Astrocyte (in vitro differentiated cells and primary cell): Measurements from ENCODE around the gene EHBP1. TPM values are rescaled to one million over a fixed set of nuclear protein-coding genes. Genes with fewer than 3 reads are reported as not detected.

Source experiments
- DNase-seq: peaks from one replicate; pipeline ENCODE4 v3.0.0-alpha.2; 2010; ENCODE audit warnings: low read depth
- FAIRE-seq: peaks from 2 replicates; lab custom pipeline; 2011; peaks lifted over from hg19 to GRCh38; lab: Jason Lieb, UNC
- H2AFZ ChIP-seq: 2 replicates; pipeline ENCODE4 v1.6.0; 2012; ENCODE audit warnings: low read depth, low read length, inconsistent platforms
- H3K27ac ChIP-seq: 2 replicates; pipeline ENCODE4 v1.5.1; 2011; ENCODE audit warnings: low read depth, low read length, inconsistent platforms
- H3K27me3 ChIP-seq: 2 replicates; pipeline ENCODE4 v1.6.0; 2011; ENCODE audit warnings: low read length, inconsistent platforms; ENCODE audit not compliant: insufficient read depth
- H3K36me3 ChIP-seq: 2 replicates; pipeline ENCODE4 v1.5.1; 2011; ENCODE audit warnings: low read length, inconsistent platforms; ENCODE audit not compliant: insufficient read depth
- H3K4me1 ChIP-seq: 2 replicates; pipeline ENCODE4 v1.5.1; 2011; ENCODE audit warnings: low read length, inconsistent platforms; ENCODE audit not compliant: insufficient read depth
- H3K4me2 ChIP-seq: 2 replicates; pipeline ENCODE4 v1.6.0; 2012; ENCODE audit warnings: low read length, inconsistent platforms
- H3K4me3 ChIP-seq: 2 replicates; pipeline ENCODE4 v1.5.1; 2011; ENCODE audit warnings: low read depth, mild to moderate bottlenecking, low read length, inconsistent platforms; ENCODE audit not compliant: insufficient read depth
- H3K79me2 ChIP-seq: 2 replicates; pipeline ENCODE4 v1.6.0; 2012; ENCODE audit warnings: mild to moderate bottlenecking, low read length, inconsistent platforms; ENCODE audit not compliant: insufficient read depth
- H3K9ac ChIP-seq: 2 replicates; pipeline ENCODE4 v1.6.0; 2012; ENCODE audit warnings: mild to moderate bottlenecking, low read length, inconsistent platforms
- H3K9me3 ChIP-seq: 2 replicates; pipeline ENCODE4 v1.5.1; 2012; ENCODE audit warnings: low read depth, mild to moderate bottlenecking, low read length, inconsistent platforms; ENCODE audit not compliant: insufficient read depth
- H4K20me1 ChIP-seq: 2 replicates; pipeline ENCODE4 v1.6.0; 2012; ENCODE audit warnings: low read length, inconsistent platforms; ENCODE audit not compliant: insufficient read depth
- H3K27ac Mint-ChIP-seq: one replicate; pipeline ENCODE4 v1.8.0; 2021; ENCODE audit warnings: mild to moderate bottlenecking, mixed read lengths; ENCODE audit not compliant: unreplicated experiment
- H3K27me3 Mint-ChIP-seq: one replicate; pipeline ENCODE4 v1.8.0; 2021; ENCODE audit warnings: low read depth, mixed read lengths; ENCODE audit not compliant: unreplicated experiment
- H3K36me3 Mint-ChIP-seq: one replicate; pipeline ENCODE4 v1.8.0; 2021; ENCODE audit warnings: low read depth, mixed read lengths; ENCODE audit not compliant: unreplicated experiment
- H3K4me1 Mint-ChIP-seq: one replicate; pipeline ENCODE4 v1.8.0; 2021; ENCODE audit warnings: low read depth, mixed read lengths; ENCODE audit not compliant: unreplicated experiment
- H3K4me3 Mint-ChIP-seq: one replicate; pipeline ENCODE4 v1.8.0; 2021; ENCODE audit warnings: mild to moderate bottlenecking, moderate library complexity, mixed read lengths; ENCODE audit not compliant: unreplicated experiment
- H3K9me3 Mint-ChIP-seq: one replicate; pipeline ENCODE4 v1.8.0; 2021; ENCODE audit warnings: mild to moderate bottlenecking, mixed read lengths; ENCODE audit not compliant: unreplicated experiment
- CTCF ChIP-seq: IDR thresholded peaks from 2 replicates; pipeline ENCODE4 v1.5.1; 2011; ENCODE audit warnings: low read depth, mild to moderate bottlenecking, inconsistent platforms, low read length, moderate library complexity; ENCODE audit not compliant: insufficient read depth
- EZH2 ChIP-seq: IDR thresholded peaks from 2 replicates; pipeline ENCODE4 v1.6.1; 2012; ENCODE audit warnings: mild to moderate bottlenecking, low read length, inconsistent platforms; ENCODE audit not compliant: insufficient read depth
- total RNA-seq: library from RNA; stranded (reverse); gene quantifications from 2 replicates; pipeline ENCODE4 v1.2.1, GENCODE V29; 2021

Gene EHBP1
- total RNA-seq, 1 donor from 2014 or later = 44.1 TPM

- peaks cover 4% of the 10 kb centered on the region for H3K36me3 ChIP-seq
- no peak overlapping the region for H3K27ac Mint-ChIP-seq
- no peak overlapping the region for H2AFZ ChIP-seq
- H3K4me2 ChIP-seq = no peak overlapping the region
- DNase-seq (no peak), FAIRE-seq (no peak)
- H3K9me3 ChIP-seq = no peaks in the 10 kb centered on the region
- H3K27me3 ChIP-seq = no peaks in the 10 kb centered on the region
- H3K4me3 ChIP-seq = no peak overlapping the region
- H3K4me1 ChIP-seq = no peaks in the 10 kb centered on the region
- H3K4me3 Mint-ChIP-seq = no peak overlapping the region
- TF ChIP-seq CTCF = no peak
- TF ChIP-seq EZH2 = no peak
- H4K20me1 ChIP-seq = peaks cover 37% of the 10 kb centered on the region
- no peak overlapping the region for H3K27ac ChIP-seq
- no peak overlapping the region for H3K9ac ChIP-seq
- peaks cover 8% of the 10 kb centered on the region for H3K4me1 Mint-ChIP-seq
- peaks cover 97% of the 10 kb centered on the region for H3K79me2 ChIP-seq
- peaks cover 4% of the 10 kb centered on the region for H3K9me3 Mint-ChIP-seq
- peaks cover 19% of the 10 kb centered on the region for H3K36me3 Mint-ChIP-seq
- H3K27me3 Mint-ChIP-seq = no peaks in the 10 kb centered on the region
Measured at GRCh38 chr2:62719757-62720156, 14.2 kb downstream of the EHBP1 start.

- peaks cover 4% of the 10 kb centered on the region for H3K9me3 Mint-ChIP-seq
- H3K27ac ChIP-seq = no peak overlapping the region
- H3K79me2 ChIP-seq = peaks cover 99% of the 10 kb centered on the region
Measured at GRCh38 chr2:62722679-62723078, 17.2 kb downstream of the EHBP1 start.

More at GRCh38 chr2:62722679-62723078, 17.2 kb downstream of the EHBP1 start:
- FAIRE-seq (no peak), DNase-seq (no peak)
- H3K4me1 ChIP-seq = no peaks in the 10 kb centered on the region
- H2AFZ ChIP-seq = no peak overlapping the region
- H3K4me3 ChIP-seq = no peak overlapping the region
- H3K27me3 Mint-ChIP-seq = no peaks in the 10 kb centered on the region
- H3K4me2 ChIP-seq = no peak overlapping the region
- peaks cover 15% of the 10 kb centered on the region for H3K36me3 Mint-ChIP-seq
- H3K4me3 Mint-ChIP-seq = no peak overlapping the region
- no peak for TF ChIP-seq CTCF
- no peak for TF ChIP-seq EZH2
- peaks cover 57% of the 10 kb centered on the region for H4K20me1 ChIP-seq
- no peak overlapping the region for H3K9ac ChIP-seq
- no peaks in the 10 kb centered on the region for H3K27me3 ChIP-seq
- H3K27ac Mint-ChIP-seq = no peak overlapping the region
- H3K36me3 ChIP-seq = no peaks in the 10 kb centered on the region
- H3K4me1 Mint-ChIP-seq = peaks cover 9% of the 10 kb centered on the region
- H3K9me3 ChIP-seq = no peaks in the 10 kb centered on the region
